ENCODE results near the gene LRRC38. TPM values are rescaled to one million over a fixed set of nuclear protein-coding genes. Genes with fewer than 3 reads are reported as not detected.

Gene LRRC38
- total and polyA plus RNA-seq, 2 of the 8 experiments (the other 6 are each of a cell fraction or from before 2014, with no cell fraction given): 0.17 to 0.63 TPM

- Histone ChIP-seq H3K79me2 (ENCODE audit: control insufficient read depth in 1 of 2, insufficient read depth in 2 of 2, low read length in 2 of 2) (no peaks in the 10 kb centered on the region; a peak in 1 of 4 replicates), H3K9me3 (ENCODE audit: insufficient read depth in 2 of 2, low read depth in 1 of 2, low read length in 1 of 2) (no peaks in the 10 kb centered on the region), H3K4me1 (replicated peaks in 1 of 4; ENCODE audit: control insufficient read depth in 3 of 4, insufficient read depth in 4 of 4, low read length in 3 of 4) (peaks cover 0 to 6% (median 2%) of the 10 kb centered on the region in 4 experiments; a peak in 1 of 7 replicates), H3K27me3 (replicated peaks in 1 of 4; ENCODE audit: control insufficient read depth in 3 of 4, extremely low read depth in 1 of 4, insufficient read depth in 3 of 4, low read length in 3 of 4) (no peaks in the 10 kb centered on the region), H3K4ac (replicated peaks; ENCODE audit: insufficient read length, low read depth, low read length) (no peak overlapping the region), H4K91ac (replicated peaks; ENCODE audit: insufficient read length, low read length) (no peak overlapping the region), H2BK120ac (replicated peaks; ENCODE audit: low read depth, low read length) (no peak overlapping the region), H2BK12ac (ENCODE audit: low read depth, low read length) (no peak overlapping the region), H3K14ac (ENCODE audit: insufficient read length) (no peak overlapping the region), H3K4me3 (ENCODE audit: extremely low read depth in 1 of 4, insufficient read depth in 2 of 4, low read depth in 3 of 4, low read length in 4 of 4) (no peak overlapping the region), H2AFZ (ENCODE audit: low read length) (peak overlapping the region; percentile 88), H3K4me2 (ENCODE audit: insufficient read depth in 1 of 2, low read depth in 2 of 2, low read length in 2 of 2) (0 out of 4 replicates have a peak overlapping the region, but pooled peaks of 1 of the 2 experiments have one; percentile 42), H3K23ac (ENCODE audit: insufficient read length) (no peak overlapping the region), H2AK5ac (ENCODE audit: low read depth, low read length) (no peak overlapping the region), H4K20me1 (replicated peaks in 1 of 2; ENCODE audit: control insufficient read depth in 1 of 2, insufficient read depth in 2 of 2, low read length in 2 of 2) (no peaks in the 10 kb centered on the region), H3K56ac (replicated peaks; ENCODE audit: insufficient read length, low read depth, low read length) (no peak overlapping the region), H2BK20ac (ENCODE audit: low read length) (peak overlapping the region; percentile 27; the same call in 1 of the 2 replicates), H3K27ac (ENCODE audit: low read depth, low read length) (no peak overlapping the region), H3K79me1 (ENCODE audit: low read depth, low read length) (no peaks in the 10 kb centered on the region), H3K36me3 (ENCODE audit: control insufficient read depth in 2 of 4, insufficient read depth in 4 of 4, low read length in 3 of 4) (no peaks in the 10 kb centered on the region), H2BK5ac (ENCODE audit: low read depth, low read length) (no peak overlapping the region), H4K8ac (ENCODE audit: extremely low read depth, insufficient read depth, low read length) (no peak overlapping the region), H3K18ac (ENCODE audit: extremely low read depth, low read length) (no peak overlapping the region), H3K23me2 (ENCODE audit: low read depth, low read length) (no peaks in the 10 kb centered on the region; the same call in 1 of the 2 replicates), H2BK15ac (ENCODE audit: low read length) (no peak overlapping the region), H4K5ac (ENCODE audit: insufficient read length, low read depth, low read length) (no peak overlapping the region), H3K9ac (replicated peaks in 1 of 4; ENCODE audit: extremely low read depth in 1 of 4, low read depth in 3 of 4, low read length in 3 of 4) (no peak overlapping the region; a peak in 1 of 7 replicates)
- 82% methylated on average over 6 of the region's 6 CpGs; no CpG with 5 or more reads in 1 of the 2 experiments for WGBS, 2 experiments (ENCODE audit: extremely low coverage in 1 of 2, insufficient coverage in 1 of 2, insufficient read length in 1 of 2, insufficient replicate concordance in 2 of 2, low coverage in 1 of 2, low lambda C conversion rate in 2 of 2, missing lambda C conversion rate in 1 of 2)
- no peak for FAIRE-seq
- CTCF ChIA-PET (ENCODE audit: partially characterized antibody): interaction anchor here (2.1 kb wide), 1 partner anchor 9 kb away, joined by 11 read pairs; no protein-coding TSS in a partner anchor
- DNase-seq (ENCODE audit: low read depth in 1 of 2, low spot score in 2 of 2): no peak
- POLR2A ChIA-PET (ENCODE audit: partially characterized antibody): no interaction called here
- TF ChIP-seq MAFK (IDR thresholded peaks at IDR 0.05; ENCODE audit: low read depth, low read length) (no peak), SIN3A (conservative IDR thresholded peaks at IDR 0.05 in 1 of 2, IDR thresholded peaks at IDR 0.05 in 1 of 2; ENCODE audit: low read depth in 1 of 2, low read length in 2 of 2) (no peak), KDM4A (IDR thresholded peaks at IDR 0.05; ENCODE audit: low read depth, low read length, severe bottlenecking) (no peak), NANOG (IDR thresholded peaks at IDR 0.05; ENCODE audit: insufficient read depth, low read depth, low read length, poor library complexity, severe bottlenecking) (no peak), EGR1 (IDR thresholded peaks at IDR 0.05; ENCODE audit: borderline replicate concordance, low read depth, low read length) (no peak), CBX8 (IDR thresholded peaks at IDR 0.05; ENCODE audit: borderline replicate concordance, low read depth, low read length) (no peak), SAP30 (IDR thresholded peaks at IDR 0.05; ENCODE audit: insufficient read depth, insufficient replicate concordance, low read length) (no peak), SIRT6 (IDR thresholded peaks at IDR 0.05; ENCODE audit: low read length) (no peak), CTBP2 (IDR thresholded peaks at IDR 0.05; ENCODE audit: borderline replicate concordance, insufficient read depth, insufficient read length, low read length) (no peak), TAF1 (IDR thresholded peaks at IDR 0.05; ENCODE audit: low read depth, low read length) (no peak), SUZ12 (IDR thresholded peaks at IDR 0.05; ENCODE audit: low read length) (no peak), TAF7 (optimal IDR thresholded peaks at IDR 0.05; ENCODE audit: borderline replicate concordance, low read depth, low read length) (no peak)
- TF ChIP-seq, protein P1, sequence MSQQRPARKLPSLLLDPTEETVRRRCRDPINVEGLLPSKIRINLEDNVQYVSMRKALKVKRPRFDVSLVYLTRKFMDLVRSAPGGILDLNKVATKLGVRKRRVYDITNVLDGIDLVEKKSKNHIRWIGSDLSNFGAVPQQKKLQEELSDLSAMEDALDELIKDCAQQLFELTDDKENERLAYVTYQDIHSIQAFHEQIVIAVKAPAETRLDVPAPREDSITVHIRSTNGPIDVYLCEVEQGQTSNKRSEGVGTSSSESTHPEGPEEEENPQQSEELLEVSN (IDR thresholded peaks at IDR 0.05): no peak
These were observed 35.2 kb upstream of the LRRC38 start for GRCh38 chr1:13549021-13549420.
